HG03135 (cell line): ENCODE results near the gene ARHGEF7.

Experiments used
- ATAC-seq: cut with Tn5 transposase; IDR thresholded peaks from one replicate; pipeline ENCODE4 v1.9.1; 2021; ENCODE audit warnings: mild to moderate bottlenecking, moderate library complexity; ENCODE audit not compliant: unreplicated experiment

ARHGEF7 gene

DNA sequence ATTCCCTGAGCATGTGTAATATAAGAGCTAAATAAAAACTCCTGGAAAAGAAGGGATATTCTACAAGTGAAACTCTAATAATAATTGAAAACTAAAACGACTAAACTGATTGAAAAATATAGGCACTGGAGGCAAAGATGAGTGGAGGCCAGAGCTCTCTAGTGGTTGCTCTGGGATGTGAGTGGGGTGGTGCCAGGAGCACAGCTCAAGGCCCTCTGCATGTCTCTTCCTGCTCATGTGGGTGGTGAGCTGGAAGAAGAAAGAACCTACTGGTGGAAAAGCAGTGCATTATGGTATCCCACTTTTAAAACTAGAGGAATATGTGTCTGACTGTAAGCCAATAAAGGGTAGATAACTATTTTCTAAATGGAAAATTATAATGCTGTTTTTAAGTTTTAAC is 15.8 kb upstream of the ARHGEF7 start:
- ATAC-seq, result no peak

DNA sequence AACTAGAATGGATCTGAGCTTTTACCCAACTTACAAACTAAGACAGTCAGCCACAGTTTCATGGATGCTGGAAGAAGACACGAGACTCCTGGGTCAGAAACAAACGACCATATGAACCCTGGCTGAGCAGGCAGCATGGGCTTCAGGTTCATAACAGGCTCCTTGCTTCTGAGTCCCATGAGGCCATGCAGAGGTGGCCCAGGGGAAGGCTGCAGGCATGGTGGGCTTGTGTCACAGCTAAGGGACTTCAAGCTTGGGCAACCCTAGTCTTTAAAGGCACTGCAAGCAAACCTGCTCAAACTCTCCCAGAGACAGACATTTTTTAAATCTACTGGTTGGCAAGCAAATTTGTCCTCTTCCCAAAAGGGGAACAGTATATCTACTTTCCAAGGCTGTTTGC is 5.1 kb upstream of the ARHGEF7 start:
- ATAC-seq, result no peak

DNA sequence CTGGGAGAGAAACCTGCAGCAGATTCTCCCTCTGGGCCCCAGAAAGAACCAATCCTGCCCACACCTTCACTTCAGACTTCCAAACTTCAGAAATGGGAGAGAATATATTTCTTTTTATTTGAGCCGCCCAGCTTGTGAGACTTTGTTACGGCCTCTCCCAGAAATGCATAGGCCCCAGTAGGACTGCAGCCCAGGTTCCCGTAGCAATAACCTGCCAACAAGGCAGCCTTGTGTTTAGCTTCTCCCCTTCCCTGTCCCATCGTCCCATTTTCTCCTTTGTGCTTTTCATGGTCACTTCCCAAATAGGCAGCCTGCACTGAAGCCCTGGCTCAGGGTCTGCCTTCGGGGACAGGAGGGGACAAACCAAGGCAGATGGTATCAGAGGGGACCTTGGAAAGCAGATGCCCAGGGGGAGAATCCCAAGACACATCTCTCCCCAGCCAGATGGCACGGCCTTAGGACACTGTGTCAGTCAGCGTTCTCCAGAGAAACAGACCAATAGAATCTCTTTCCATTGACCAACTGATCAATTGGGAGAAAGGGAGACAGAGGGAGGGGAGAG is 3.7 kb upstream of the ARHGEF7 start:
- ATAC-seq, result no peak

DNA sequence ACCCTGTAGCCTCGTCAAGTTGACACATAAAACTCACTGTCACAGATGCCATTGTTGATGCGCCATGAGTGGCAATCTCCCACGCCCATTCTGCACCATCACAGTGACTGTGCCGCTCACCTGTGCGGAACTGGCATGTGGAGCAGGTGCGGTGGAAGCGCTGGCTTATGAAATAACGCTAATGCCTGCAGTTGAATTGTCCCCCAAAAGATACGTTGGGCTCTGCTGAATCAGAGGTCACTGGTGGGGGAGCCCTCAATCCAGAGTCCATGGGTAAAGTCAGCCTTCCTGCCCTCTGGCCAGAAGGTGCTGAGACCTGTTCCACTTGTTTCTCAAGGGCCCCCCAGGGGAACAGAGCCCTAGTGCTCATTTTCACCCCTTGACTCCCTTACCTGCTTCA is 2.9 kb upstream of the ARHGEF7 start:
- ATAC-seq, result no peak

DNA sequence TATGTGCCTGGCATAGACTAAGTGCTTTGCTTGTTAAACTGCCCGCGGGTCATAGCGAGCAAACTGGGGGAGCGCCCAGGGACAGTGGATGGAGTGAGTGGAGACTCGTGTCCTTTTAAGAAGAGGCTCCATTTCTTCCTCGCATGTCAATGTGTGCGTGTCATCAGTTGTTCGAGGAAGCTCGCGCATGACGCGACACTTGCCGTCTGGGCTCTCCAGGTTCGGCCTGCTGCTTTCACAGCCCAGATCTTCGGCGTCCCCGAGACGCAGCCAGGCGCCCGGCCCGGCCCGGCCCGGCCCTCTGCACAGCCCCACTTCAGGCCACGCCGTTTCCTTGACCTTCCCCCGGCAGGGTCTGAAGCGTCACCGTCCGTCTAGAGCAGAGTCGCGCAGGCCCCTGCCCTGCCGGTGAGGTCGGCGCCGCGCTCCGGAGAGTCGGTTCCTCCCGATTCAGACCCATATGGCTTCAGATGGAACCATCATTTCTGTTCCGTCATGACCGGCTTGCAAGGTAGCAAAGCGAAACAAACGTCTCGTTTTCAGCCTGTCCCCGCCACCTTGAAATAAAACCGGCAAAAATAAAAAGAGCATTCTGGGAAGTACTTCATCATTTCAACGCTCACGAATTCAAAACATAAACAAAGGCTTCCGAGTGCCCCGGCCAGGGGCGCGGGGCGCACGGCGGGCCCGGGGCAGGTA is 599 bp upstream of the ARHGEF7 start:
- no peak for ATAC-seq

DNA sequence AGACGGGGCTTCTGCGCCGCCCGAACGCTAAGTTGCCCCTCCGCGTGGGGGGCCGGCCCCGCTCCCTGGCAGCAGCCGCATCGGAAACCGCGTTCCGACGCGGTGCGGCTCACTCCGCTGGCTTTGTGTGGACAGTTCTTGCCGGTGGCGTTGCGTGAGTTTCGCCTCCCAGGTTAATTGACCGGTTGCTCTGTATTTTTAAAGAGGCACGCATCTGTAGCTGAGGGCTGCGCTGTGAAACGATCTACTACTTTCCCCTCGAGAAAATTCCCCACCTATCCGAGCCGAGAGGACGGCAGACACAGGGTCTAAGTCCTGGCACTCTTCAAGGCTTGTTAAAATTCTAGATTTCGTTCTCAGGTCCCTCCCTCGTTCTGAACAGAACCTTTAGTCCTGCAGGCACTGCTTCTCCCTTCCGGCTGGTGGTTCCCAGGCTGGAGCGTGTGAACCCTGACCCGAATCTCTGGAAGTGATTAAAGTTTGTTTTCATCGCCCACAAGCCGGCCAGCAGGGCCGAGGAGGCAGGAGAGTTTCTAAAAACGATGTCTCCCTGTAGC is 933 bp downstream of the ARHGEF7 start:
- no peak for ATAC-seq

DNA sequence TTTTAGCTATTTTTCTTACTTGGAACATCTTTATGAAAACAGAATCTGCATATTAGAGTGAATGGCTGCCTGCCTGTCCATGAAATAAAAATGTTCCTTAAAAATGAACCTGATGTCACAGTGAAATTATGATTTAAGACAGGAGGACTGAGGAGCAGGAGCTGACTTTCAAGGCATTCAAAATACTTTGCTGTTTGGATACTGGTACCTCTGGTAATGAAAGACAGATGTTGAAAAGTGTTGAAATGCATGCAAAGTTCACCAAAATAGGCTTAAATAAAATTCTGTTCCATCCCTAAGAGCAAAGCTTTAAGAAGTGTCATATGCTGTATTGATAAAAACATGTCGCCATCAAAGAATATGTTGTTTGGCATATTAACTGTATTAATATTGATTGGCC is 1.7 kb downstream of the ARHGEF7 start:
- no peak for ATAC-seq

DNA sequence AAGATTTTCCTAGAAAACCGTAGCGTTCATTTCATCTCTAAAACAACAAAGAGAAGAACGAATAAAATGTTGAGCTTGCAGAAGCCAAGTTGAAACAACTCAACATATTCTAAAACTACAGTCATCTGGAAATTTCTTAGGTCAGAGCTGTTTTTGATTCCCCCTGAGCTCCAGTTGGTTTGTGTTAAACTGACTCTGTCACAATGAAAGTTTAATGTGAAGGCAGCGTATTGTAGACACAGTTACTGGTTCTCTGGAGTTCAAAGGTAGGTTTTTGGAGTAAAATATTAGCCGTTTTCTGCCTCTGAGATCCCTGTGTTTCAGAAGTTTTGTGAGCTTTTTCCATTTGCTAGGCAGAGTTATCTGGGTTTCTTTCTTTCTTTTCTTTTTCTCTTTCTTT is 2.2 kb downstream of the ARHGEF7 start:
- no peak for ATAC-seq

DNA sequence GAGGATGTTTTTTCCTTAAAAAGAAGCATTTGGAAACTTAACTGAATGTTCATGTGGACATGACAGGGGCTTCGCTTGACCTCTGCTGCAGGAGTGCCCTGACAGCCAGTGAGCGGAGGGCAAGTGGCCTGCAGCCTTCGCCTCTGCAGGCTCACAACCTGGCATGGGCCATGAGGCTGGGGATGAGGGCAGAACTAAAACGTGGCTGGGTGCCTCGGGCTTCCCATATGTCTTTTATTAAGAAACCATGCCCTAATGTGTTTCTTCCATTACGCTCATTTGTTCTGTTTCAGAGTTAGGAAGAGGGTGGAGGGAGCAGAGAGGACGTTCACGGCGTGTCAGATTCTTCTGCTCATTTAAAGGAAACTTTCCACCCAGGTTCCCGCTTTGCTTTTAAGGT is 2.9 kb downstream of the ARHGEF7 start:
- no peak for ATAC-seq

DNA sequence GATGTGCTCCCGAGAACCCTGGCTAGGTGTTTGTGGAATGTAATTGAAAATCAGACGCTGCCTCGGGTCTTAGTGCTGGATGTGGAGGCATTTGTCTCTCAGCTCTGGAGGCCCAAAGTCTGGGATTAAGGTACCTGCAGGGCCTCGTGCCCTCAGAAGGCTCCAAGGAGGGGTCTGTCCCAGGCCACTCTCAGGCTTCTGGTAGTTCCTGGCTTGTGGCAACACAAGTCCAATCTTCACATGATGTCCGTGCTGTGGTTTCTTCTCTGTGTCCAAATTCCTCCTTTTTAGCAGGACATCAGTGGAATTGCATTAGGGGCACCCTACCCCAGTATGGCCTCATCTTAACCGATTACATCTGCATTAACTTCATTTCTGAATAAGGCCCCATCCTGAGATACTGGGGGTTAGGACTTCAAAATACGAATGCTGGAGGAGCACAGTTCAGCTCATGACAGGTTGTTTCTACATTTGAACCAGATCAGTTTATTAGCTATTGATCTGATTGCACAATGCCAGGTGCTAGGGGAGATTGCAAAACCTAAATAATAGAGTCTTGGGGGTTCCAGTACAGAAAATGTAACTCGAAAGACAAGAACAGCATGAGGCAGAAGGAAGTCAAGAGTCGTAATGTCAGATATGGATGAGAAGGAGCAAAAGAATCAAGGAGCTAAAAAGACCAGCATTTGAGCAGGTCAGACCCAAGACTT is 3.9 kb downstream of the ARHGEF7 start:
- no peak for ATAC-seq

DNA sequence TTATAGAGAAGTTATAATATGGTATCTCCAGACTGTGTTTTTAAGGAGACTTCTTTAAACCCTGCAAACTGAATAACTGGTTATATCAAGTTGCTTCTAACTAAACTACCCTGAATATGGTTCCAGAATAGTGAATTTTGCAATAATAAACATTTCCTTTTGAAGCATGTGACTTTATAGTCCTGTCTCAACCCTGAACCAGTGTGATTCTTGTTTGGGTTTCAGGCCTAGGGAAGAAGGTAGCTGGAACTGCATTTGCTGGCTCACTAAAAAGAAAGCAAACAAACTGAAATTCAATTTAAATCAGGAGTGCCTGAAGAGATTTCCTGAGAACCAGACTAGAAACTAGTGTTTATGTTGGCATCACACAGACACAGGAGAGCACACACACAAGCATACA is 4.9 kb downstream of the ARHGEF7 start:
- no peak for ATAC-seq

DNA sequence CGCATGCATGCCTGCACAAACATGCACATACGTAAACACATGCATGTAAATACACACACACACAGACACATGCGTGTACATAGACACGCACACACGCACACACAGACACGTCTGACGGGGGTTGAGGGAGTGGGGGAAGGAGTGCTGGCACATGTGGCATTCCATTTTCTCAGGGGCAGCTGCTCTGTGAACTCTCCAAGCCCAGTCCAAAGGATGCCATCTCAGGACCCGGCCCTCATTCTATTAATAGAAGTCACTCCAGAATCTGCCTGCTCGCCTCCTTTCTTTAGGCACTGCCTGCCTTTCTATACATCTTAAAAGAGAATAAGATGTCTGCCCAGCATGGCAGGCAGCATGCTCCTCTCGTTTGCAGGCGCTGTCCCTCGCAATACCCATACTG is 5.3 kb downstream of the ARHGEF7 start:
- no peak for ATAC-seq

DNA sequence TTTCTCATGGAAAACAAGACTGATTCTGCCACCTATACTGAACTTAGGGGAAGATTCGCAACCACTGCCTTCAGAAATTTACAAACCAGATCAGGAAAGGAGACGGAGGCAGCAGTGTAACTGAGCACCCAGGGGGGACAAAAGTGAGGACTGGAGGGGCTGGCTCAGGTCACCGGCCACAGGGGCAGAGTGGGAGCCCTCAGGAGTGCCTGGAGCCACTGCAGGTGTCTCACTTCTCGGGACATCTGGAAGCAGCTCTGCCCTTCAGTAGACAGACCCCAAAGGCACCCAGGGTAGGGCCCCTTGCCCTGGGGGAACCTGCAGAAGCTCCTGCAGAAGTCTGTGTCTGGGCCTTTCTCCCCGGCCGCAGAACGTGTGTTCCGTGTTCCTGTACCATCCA is 5.8 kb downstream of the ARHGEF7 start:
- no peak for ATAC-seq

DNA sequence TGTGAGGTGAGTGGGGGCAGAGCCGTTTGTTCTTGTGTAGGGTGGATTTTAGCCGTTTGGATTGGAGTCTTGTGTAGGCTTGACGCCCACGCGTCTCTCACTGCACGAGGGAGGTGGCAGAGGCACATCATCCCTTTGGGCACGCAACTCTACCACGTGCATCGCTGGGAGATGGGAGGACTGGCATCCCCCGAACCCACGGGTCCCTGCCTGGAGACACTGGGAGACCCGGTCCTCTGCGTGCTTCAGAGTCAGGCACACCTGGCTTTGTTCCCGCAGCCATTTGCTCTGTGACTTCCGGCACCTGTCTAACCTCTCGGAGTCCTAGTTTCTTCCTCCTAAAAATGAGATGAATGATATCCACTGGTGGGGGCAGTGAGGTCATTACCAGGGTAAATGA is 6.4 kb downstream of the ARHGEF7 start:
- ATAC-seq, result no peak

DNA sequence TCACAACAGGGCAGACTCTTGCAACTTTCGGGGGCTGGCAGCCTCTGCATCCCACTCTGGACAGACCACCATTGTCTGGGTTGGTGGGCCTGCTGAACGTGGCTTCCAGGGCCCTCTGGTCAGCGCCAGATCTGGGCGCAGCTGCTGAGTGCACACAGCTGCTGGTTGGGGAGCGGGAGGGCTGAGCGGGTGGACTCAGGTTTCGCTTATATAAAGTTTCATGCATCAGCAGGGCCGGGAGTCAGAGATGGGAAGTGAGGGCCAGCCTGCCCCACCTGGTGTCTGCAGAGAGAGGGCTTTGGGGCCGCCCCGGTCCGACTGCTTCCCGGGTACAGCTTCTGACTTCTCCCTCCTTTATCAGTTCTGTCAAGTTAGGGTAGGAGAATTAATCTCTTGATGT is 6.9 kb downstream of the ARHGEF7 start:
- no peak for ATAC-seq

DNA sequence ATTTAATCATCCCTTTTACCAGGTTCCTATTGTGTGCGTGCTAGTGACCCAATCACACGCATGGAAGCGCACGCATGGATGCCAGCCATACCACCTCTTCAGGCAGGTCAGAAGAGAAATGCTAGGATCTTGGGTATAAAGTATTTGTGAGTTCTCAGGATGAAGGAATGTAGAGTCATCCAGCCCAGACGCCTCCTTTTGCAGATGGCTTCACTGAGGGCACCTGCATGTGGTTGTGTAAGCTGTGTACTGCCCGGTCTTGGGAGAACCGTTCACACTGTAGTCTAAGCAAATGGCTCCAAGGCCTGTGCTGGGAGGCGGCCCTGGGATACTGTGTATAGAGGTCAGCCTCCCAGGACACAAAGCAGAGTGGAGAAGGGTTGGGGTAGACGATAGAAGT is 7.5 kb downstream of the ARHGEF7 start:
- ATAC-seq, result no peak

DNA sequence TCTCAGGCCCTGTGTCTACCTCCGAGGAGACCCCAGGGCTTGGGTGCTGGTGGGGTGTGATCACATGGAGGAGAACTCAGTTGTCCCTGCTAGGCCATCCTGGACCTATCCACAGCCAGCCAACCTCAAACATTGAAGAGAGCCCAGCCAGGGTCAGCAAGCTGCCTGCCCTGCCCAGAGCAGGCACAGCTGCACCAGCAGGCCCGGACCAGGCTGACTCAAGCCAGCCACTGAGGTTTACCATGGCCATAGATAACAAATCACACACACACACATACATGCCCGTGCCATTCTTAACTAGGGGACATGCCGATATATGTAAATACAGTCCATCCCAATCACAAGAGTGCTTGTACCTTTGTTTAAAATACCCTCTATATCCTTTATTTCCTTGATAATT is 8.1 kb downstream of the ARHGEF7 start:
- ATAC-seq, result no peak

DNA sequence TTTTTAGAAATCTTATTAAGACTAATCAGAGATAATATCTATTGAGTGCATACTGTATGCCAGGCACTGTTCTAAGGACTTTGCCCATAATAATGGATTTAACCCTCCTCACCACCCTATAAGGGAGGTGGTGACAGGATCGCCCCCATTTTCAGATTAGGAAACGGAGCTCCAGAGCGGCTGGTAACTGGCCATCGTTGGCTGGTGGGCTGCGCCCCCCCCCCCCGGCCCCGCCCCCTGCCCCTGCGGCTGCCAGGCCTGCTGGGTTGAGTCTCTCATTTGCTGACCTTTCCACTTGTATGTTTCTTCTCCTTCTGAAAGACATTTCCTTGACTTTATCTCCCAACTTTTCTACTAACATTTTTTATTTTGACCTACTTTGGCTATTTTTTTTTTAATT is 8.5 kb downstream of the ARHGEF7 start:
- no peak for ATAC-seq

DNA sequence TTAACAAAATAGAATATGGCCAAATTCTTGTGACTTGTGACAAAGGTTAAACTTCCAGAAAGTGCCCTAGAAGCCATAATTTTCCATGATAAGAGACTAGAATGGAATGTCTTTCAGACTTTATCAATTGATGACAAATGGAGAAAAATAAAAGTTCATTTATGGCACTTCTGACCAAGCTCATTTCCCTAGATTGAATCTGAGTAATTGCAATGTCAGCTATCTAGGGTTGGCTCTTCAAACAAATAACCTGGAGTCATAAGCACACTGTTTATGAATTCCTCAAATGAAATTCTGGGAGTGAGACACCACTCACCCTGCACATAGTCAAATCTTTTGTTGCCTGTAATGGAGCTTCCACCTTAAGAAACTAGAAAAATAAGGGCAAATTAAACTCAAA is 11.4 kb downstream of the ARHGEF7 start:
- no peak for ATAC-seq

DNA sequence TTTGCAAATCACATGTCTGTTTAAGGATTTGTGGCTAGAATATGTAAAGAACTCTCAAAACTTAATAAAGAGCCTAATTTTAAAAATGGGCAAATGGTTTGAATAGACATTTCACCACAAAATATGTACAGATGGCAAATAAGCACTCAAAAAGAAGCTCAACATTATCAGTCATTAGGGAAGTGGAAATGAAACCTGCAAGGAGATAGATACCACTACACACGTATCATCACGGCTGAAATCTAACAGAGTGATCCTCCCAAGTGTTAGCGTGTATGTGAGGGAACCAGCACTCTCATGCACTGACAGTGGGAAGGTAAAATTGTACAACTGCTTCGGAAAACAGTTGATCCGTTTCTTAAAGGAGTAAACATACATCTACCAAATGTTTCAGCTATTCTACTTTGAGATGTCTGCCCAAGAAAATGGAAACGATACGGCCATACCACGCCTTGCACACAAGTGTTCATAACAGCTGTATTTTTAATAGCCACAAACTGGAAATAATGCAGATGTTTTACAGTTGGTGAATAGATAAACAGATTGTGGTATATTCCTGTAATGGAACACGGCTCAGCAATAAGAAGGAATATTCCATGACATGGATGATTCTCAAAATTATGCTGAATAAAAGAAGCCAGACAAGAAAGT is 14.5 kb downstream of the ARHGEF7 start:
- peak; percentile 98 for ATAC-seq

DNA sequence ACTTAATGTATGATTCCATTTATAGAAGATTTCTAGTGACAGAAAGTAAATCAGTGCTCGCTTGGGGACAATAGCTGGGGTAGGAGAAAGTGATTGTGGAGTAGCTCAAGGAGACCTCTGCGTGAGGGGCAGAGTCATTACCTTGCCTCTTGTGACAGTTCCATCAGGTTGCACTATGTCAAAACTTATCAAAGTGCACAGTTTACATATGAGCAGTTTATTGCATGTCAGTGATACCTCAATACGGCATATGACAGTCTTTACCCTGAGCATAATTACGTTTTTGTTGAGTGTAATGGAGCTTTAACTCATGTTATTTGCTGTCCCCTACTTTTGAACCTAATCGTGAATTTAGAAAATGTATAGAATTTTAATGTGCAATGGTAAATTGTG is 15.0 kb downstream of the ARHGEF7 start:
- no peak for ATAC-seq

DNA sequence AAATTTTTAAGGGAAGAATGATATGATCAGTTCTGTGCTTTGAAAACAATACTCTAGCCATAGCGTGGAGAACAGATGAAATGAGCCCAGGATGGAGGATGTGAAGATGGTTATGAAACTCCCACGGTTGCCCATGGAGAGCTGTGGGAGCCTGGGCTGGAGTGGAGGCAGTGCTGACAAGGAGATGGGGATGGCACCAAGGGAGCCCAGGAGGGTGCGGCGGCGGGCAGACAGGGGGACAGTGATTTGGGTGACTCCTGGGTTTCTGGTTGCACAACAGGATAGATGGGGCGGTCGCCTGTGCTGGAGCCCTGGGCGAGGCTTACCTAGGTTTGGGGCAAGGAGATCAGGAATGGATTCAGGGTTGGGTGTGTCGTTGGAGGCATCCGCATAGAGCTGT is 15.9 kb downstream of the ARHGEF7 start:
- no peak for ATAC-seq
